NOMO-1 treated with DMSO at 0.1 percent for 48 hours (cell line): ENCODE data around the gene ANKRD11.
"Not testable (repeated sequence)": the region's sequence is repeated elsewhere in the genome, so short reads cannot be mapped to it uniquely, and the experiment has no call there.

Experiments used
- DNase-seq: peaks from one replicate; lab custom pipeline; 2025; ENCODE audit not compliant: unreplicated experiment; lab: John Stamatoyannopoulos, UW

Gene ANKRD11

DNA sequence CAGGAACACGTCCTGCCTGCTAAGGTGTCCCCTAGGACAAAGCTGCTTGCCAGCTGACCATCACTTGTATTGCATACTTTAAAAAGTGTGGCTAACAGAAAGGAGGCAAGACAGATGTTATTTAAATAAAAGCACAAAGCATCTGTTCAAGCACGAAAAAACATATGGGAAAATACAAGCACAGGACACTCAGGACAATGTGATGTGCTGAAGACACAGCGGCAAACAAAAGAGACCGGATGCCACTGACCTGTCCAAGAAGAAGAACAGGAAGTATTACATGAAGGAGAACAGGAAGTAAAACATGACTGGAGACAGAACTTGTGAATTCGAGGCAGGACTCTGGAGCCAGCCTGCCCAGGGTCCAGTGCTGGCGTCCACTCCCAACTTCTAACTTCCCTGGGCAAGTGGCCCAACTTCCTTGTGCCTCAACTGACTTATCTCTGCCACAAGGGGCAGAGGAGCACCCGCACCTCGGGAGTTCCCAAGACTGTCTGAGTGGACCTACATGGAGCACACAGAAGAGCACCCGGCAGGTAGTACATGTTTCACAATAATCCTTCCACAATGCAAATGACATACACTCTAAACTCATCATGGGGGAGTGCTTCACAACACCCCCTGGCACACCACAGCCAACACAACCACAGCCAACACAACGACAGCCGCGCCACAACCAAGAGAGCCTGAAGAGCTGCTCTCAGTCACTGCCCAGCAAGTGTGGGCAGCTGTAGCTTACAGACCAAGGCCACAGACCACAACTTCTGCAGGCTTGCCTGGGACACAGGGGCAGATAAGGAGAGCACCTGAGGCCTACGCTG lies 36.6 kb downstream of the ANKRD11 start:
- DNase-seq, result peak; percentile 54

DNA sequence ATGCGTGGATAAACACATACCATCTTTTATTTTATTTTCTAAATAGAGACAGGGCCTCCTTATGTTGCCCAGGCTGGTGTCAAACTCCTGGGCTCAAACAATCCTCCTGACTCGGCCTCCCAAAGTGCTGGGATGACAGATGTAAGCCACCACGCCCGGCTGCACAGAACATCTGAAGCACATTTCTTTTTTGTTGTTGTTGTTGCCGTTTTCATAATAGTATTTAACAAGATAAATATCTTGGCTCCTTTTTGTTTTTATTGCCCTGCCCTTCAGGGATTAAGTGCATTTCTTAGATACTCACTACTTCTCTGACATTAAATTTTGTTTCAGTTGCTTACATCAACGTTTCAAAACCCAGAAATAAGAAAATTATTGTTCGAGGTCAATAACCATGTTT lies 37.4 kb downstream of the ANKRD11 start:
- DNase-seq, result no peak

DNA sequence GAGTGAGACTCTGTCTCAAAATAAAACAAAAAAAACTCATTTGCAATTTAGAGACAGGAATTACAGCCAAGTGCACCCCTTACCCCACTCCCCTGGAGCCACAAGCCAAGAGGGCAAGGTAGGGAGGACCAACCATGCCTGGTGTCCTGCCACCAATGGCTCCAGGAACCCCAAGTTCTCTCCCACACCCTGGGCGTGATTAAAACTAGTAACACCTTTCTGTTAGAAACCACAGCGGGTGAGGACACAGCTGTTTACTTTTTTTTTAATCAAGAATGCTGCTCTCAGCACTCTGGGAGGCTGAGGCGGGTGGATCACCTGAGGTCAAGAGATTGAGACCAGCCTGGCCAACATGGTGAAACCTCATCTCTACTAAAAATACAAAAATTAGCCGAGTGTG lies 38.1 kb downstream of the ANKRD11 start:
- no peak for DNase-seq

DNA sequence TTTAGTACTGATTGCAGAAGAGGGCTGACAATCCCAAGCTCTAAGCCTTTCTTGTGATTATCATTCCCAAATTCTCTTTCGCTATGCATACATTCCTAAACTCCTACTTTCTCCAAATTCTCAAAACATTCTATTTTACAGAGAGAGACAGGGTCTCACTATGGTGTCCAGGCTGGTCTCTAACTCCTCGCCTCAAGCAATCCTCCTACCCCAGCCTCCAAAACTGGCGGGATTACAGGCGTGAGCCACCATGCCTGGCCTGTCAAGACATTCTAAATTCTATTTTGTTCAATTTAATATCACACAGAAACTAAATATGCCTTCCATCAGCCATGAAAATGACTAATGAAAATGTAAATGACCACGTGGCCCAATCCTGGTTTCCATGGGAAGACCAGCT lies 39.8 kb downstream of the ANKRD11 start:
- DNase-seq, result no peak

DNA sequence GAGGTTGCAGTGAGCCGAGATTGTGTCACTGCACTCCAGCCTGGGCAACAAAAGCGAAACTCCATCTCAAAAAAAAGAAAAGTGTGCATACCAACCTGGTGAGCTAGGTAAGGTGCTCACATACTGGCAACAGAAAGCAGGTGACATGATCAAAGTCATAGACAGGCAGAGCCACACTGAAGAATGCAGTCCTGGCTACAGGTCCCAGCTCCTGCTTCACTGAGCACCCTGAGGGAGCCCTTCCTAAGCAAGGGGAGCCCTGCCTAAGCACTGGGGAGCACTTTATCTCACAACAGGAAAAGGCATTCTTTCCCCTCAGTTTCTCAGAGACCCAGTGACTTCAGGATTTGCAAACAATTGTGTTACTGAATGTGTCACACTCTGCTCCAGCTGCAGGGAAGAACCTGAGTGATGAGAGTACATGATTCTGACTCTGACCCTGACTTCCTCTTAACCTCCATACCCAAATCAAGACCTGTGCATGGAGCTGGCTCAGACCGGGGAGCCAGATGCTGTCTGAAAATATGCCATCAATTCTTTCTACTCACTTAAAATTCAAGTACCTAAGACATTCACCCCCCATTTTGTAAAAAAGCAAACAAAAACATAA lies 40.5 kb downstream of the ANKRD11 start:
- no peak for DNase-seq

DNA sequence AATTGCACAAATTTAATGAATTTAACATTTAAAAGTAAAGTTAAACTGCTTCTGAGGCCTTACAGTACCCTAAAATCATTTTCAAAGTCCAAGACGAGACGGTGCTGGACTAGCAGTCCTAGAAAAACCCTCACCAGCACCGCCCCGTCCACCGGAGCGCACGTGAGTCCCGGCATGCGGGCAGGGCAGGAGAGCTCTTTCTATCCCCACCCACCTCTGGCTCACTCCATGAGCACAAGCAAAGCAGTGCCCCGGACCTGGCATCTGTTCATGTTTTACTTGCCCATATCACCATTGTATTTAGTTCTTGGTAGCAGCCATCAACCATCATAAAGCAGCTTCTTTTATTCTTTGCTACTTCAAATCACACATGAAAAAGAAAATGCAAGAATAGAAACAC lies 41.7 kb downstream of the ANKRD11 start:
- no peak for DNase-seq

DNA sequence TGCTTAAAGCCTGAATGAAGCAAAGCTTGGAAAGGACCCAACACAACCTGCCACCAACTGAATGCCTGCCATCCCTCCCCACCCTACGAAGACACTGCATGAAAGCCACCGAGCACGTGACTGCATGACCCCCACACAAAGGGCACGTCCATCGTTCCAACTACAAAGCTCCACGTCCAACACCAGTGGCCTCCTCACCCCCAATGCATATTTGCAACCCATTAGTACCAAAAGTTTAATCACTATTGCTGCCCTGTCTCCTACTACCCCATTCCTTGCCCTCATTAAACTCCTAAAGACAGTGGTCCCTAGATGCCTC lies 43.4 kb downstream of the ANKRD11 start:
- DNase-seq, result no peak

DNA sequence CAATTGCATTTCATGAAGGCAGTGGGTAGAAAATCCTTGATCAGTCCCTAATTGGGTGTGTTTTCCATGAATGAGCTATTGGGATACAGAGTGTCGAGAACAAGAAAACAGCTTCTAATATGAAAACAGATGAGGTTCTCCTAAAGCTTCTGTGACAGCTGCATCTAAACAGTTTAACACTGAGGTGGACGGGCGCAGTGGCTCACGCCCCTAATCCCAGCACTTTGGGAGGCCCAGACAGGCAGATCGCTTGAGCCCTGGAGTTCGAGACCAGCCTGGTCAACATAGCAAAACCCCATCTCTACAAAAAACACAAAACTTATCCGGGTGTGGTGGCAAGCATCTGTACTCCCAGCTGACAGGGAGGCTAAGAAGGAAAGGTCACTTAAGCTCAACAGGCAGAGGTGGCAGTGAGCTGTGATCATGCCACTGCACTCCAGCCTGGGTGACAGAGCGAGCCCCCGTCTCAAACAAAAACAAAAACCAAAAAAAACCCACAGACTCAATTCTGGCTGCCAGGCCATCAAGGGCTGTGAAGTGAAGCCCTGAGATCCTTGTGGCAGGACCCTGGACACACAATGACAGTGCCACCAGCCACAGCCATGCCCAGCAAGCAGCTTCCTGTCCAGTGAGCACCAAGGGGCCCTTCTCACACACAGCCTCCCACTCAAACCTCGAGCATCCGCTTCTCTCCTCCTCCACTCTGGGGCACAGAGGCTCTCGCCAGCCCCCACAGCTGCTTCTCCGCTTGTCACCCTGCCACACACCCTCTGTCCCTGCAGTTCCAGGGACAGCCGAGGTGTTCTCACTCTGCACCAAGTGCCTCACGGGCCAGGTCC lies 44.0 kb downstream of the ANKRD11 start:
- no peak for DNase-seq

DNA sequence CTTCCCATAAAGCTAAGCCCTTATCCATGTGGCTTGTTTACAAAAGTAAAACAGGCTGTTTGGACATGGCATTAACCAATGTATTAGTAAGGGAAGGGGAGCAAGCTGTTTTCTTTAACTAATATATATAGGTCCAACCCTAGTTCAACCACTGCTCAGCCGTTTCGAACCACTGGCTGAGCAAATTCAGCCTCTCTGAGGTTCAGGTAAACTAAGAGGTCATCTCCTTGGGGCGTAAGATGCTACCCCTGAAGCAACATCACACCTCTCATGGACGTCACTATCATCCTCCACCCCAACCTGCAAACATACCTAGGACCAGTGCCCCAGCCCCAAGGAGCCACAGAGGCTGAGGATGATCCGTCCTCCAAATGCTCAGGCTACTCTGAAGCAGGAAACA lies 45.2 kb downstream of the ANKRD11 start:
- DNase-seq, result no peak

DNA sequence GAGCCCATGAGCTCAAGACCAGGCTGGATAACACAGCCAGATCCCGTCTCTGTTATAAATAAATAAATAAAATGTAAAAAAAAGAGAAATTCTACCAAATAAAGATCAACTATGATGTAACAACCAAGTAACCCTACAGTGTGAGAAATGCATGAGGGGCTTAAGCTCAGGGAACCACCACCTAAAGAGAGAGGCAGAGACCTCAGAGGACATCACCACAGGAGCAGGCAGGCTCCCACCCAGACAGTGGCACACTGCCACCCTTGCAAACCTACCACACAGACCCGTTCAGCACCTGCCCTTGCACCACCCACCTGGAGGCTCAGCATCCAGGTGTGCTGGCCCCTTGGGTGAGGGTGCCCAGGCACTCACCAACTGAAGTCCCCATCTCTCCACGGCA lies 45.6 kb downstream of the ANKRD11 start:
- DNase-seq, result no peak

DNA sequence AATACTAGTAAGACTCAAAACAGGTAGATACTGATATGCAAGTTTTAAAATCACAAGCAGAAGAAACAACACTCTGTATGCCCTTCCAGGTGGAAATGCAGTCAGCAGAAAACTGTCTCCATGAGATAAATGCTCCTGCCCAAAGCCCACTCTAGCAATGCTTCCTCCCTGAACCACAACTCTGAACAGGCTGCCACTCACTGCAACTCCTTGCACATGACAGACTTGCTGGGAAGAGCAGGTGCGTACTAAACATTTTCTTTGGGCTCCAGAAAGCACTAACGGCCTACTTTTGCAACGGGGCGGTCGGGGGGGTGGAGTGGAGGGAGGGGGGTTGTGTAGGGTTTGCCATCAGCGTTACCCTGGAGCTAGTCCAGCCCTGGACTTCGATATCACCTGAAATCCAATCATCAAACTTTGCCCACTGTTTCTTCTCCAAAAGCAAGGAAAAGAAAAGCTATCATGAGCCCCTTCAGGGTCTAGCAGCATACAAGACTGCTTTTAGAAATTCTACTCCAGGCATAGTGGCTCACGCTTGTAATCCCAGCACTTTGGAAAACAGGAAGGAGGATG lies 46.1 kb downstream of the ANKRD11 start:
- no peak for DNase-seq

DNA sequence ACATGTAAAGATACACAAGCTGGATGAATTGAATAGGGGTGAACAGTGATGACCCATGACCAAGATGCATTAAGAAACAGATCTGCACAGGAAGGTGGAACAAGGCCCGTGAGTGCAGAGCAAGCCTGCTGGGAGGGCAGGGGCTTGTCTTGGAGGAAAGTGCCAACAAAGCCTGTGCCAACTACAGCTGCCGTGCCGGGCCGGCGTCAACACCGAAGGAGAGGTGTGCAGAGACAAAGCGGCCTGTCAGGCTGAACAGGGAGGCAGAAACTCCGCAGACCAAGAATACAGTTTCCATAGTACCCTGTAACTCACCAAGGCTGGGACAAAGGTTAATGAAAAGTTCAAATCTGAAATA lies 46.7 kb downstream of the ANKRD11 start:
- no peak for DNase-seq

DNA sequence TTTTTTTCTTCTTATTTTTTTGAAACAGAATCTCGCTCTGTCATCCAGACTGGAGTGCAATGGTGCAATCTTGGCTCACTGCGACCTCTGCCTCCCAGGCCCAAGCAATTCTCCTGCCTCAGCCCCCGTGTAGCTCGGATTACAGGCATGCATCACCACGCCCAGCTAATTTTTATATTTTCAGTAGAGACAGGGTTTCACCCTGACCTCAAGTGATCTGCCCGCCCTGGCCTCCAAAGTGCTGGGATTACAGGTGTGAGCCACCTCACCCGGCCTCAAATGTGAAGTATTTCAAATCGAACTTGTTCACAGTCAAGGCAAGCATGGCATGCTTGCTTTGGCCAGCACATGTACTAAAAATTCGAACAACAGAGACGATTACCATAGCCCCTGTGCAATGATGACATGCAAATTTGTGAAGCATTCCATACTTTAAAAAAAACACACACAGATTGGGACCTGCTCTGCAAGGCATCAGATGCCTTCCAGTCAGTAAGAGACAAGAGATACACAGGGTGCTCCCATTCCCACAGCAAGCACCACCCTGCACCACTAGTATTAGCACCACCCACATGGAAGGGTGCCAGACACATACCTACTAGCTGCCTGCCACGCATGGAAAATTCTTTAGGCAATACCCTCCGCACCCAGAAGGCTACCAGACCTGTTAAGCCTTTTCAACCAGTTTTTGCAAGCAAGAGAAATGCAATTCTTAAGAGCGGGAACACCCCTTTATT lies 47.2 kb downstream of the ANKRD11 start:
- no peak for DNase-seq

DNA sequence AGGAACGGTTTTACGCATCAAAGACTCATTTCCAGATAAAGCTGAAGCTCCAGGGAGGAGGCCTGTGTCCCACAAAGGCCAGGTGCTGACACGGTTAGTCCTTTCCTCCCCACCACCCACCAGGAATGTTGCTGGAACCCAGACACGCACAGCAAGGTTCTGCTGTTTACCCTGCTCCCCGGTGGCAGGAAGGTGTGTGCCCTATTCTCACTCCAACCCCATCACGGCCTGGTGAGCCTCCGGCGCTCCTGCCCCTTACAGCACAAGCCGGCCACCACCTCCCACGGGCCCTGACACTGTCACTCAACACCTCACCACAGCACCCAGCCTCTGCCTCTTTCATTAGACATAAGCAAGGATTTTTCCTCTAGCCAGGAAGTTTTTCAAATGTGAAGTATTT lies 47.8 kb downstream of the ANKRD11 start:
- no peak for DNase-seq

DNA sequence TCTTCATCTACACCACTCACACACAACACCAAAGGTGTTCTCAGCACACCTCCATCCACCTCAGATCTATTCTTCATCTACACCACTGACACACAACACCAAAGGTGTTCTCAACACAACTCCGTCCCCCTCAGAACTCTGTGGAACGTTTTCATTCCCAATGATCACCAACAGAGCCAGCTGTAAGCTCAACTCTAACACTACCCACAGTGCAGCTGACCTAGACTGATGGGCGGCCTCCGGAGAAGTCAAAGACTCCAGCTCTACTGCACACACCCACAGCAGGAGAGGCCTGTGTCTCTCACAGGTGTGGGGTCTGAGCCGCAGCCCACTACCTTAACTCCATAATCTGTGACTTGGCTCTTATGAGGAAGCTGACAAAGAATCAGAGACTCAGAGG lies 50.7 kb downstream of the ANKRD11 start:
- DNase-seq, result no peak

DNA sequence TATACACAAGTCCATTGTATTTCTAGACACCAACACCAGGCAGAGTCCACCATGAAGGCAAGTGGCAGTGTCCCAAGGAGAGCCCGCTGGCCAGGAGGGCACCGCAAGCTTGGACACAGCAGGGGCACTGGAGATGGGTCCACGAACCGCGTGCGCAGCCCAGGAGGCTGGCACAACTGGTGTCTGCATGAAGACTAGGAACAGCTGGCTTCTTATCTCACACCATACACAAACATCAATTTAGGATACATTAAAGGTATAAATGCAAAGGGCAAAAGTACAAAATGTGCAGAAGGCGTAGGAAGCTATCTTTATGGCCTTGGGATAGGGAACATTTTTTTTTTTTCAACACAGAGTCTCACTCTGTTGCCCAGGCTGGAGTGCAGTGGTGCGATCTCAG lies 52.4 kb downstream of the ANKRD11 start:
- no peak for DNase-seq

DNA sequence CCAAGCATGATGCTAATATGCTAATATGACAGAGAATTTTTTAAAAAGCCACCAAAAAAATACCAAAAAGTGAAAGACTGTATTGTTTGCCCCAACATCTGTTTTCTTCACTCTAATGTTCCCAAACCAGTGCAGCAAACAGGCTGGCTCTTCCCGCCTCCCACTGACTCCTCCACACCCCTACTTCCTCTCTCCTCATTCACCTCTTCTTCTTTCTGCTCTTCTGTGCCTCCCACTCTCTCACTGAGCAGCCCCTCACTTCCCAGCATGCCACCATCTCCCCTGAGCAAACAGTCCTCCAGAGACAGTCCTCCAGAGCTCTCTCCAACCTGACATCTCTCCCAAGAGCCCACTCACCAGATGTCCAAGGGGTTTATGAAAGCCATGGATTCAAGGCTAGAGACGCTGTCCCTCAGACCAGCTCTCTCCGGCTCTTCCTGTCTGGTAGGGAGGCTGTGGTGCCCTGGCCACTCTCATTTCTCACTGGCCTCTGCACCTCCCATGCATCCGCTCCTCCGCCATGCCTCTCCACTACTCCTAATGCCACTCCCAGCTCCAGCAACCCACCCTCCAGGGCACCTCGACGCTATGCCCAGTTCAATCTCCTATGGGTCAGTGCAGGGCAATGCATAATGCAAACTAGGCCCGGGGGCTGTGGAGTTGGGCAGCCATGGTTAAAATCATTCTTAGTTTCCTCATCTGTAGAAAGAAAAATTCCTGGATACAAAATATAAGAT lies 52.9 kb downstream of the ANKRD11 start:
- DNase-seq, result no peak

DNA sequence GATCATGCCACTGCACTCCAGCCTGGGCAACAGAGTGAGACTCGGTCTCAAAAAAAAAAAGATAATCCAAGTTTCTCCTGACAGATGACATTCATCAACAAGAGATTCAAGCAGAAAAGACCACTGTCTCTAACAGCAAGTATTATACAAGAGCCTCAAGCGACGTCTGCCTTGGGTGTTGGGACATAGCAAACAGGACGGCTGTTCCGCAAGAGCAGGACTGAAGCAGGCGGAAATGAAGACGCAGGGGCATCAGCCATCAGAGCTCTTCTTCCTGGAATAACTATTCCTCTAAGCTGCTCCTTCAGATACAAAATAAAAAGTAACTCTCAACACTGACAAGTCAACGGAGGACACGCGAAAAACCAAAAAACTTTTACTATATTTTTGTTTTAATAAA lies 54.0 kb downstream of the ANKRD11 start:
- DNase-seq, result peak; percentile 48

DNA sequence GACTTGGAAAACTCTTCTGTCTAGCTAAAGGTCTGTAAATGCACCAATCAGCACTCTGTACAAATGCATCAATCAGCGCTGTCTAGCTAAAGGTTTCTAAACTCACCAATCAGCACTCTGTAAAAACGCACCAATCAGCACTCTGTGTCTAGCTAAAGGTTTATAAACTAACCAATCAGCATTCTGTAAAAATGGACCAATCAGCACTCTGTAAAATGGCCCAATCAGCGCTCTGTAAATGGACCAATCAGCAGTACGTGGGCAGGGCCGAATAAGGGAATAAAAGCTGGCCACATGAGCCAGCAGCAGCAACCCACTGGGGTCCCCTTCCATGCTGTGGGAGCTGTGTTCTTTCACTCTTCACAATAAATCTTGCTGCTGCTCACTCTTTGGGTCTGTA lies 55.3 kb downstream of the ANKRD11 start:
- not testable (repeated sequence) for DNase-seq

DNA sequence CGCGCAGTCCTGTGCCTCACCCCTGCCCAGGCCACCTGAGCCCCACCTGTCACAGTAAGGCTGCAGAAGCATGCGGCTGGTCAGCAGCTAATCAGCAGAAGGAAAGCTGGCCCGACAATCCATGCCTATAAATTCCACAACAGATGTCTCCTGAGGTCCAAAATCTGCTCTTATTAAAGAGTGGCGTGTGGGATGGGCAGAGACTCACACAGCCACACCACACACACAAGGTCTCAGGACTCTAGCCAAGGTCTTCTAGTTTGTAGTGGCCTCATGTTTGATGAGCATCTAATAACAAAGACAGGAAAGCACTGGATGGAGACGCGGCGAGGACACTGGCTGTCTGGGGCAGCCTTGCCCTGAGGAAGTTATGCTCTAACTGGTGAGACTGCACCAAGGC lies 55.9 kb downstream of the ANKRD11 start:
- DNase-seq, result no peak
